Stomach (tissue), 4 donors: ENCODE results near the gene DHCR24.

Source experiments
- POLR2AphosphoS5 ChIP-seq, 3 donors: sonication (generic); formaldehyde crosslinking; IDR thresholded peaks; one replicate each; pipeline ENCODE4 v1.6.1; 2016; ENCODE audit warnings: antibody characterized with exemption in 3 of 3
- TF ChIP-seq, protein P1 (sequence below), 7 experiments: fragments of 450-650 bp in 4 of 7; fragments of 200-600 bp in 3 of 7; sonication (generic) in 3 of 7; IDR thresholded peaks; one replicate each; pipeline ENCODE4 v1.5.1; 2016 to 2019; ENCODE audit warnings: antibody characterized with exemption in 7 of 7, control low read depth in 2 of 7, mild to moderate bottlenecking in 1 of 7

DNA sequence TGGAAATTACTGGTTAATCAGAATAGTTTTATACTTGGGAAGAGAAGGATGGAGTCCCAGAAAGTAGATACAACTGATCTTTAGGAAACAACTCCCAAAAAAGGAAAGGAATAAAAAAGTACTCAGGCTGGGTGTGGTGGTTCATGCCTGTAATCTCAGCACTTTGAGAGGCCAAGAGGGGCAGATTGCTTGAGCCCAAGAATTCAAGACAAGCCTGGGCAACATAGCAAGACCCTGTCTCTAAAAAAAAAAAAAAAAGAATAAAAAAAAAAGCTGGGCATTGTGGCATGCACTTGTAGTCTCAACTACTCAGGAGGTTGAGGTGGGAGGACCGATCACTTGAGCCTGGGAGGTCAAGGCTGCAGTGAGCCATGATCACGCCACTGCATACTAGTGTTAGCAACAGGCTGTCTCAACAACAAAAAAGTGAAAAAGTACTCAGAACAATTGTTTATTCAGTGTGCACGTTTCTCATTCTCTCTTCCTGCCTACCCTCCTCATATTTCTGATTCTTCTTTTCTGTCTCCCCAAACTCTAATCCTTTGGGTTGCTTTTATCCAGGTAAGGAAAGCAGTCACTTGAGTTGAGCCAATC lies 2.2 kb upstream of the DHCR24 start:
- no peak for TF ChIP-seq POLR2AphosphoS5 (IDR thresholded peaks at IDR 0.05)
- TF ChIP-seq, protein P1, sequence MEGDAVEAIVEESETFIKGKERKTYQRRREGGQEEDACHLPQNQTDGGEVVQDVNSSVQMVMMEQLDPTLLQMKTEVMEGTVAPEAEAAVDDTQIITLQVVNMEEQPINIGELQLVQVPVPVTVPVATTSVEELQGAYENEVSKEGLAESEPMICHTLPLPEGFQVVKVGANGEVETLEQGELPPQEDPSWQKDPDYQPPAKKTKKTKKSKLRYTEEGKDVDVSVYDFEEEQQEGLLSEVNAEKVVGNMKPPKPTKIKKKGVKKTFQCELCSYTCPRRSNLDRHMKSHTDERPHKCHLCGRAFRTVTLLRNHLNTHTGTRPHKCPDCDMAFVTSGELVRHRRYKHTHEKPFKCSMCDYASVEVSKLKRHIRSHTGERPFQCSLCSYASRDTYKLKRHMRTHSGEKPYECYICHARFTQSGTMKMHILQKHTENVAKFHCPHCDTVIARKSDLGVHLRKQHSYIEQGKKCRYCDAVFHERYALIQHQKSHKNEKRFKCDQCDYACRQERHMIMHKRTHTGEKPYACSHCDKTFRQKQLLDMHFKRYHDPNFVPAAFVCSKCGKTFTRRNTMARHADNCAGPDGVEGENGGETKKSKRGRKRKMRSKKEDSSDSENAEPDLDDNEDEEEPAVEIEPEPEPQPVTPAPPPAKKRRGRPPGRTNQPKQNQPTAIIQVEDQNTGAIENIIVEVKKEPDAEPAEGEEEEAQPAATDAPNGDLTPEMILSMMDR (IDR thresholded peaks at IDR 0.05) = no peak
